Hematopoietic multipotent progenitor cell (in vitro differentiated cells): ENCODE results near the gene PPP1R13L. TPM values are rescaled to one million over a fixed set of nuclear protein-coding genes. Genes with fewer than 3 reads are reported as not detected.
"Not testable (repeated sequence)": the region's sequence is repeated elsewhere in the genome, so short reads cannot be mapped to it uniquely, and the experiment has no call there.

ENCODE experiments used
- DNase-seq, 3 donors: peaks; one replicate each; pipeline ENCODE4 v3.0.0-alpha.2; 2011 to 2015; ENCODE audit warnings: low read depth in 2 of 3, low spot score in 2 of 3
- total RNA-seq: library from RNA; depleted of rRNA; stranded (reverse); fragments of >200 nt; gene quantifications from one replicate; pipeline ENCODE4 v1.2.3, GENCODE V29; 2012

The PPP1R13L gene
- total RNA-seq, 1 donor: 2.7 TPM

DNA sequence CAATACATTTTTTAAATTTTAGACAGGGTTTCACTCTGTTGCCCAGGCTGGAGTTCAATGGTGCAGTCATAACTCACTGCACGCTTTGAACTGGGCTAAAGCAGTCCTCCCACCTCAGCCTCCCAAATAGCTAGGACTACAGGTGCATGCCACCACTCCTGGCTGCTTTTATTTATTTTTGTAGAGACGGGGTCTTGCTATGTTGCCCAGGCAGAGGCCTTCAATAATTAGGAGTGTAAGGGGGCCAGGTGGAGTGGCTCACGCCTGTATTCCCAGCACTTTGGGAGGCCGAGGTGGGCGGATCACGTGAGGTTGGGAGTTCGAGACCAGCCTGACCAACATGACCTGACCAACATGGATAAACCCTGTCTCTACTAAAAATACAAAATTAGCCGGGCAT is 27.7 kb upstream of the PPP1R13L start:
- DNase-seq: not testable (repeated sequence)

GRCh38 chr19:45431008-45431407 is 26.1 kb upstream of the PPP1R13L start:
- peak in 1 of 3 donors; percentile 46 for DNase-seq

GRCh38 chr19:45429896-45430295 is 25.0 kb upstream of the PPP1R13L start:
- DNase-seq: not testable (repeated sequence)

DNA sequence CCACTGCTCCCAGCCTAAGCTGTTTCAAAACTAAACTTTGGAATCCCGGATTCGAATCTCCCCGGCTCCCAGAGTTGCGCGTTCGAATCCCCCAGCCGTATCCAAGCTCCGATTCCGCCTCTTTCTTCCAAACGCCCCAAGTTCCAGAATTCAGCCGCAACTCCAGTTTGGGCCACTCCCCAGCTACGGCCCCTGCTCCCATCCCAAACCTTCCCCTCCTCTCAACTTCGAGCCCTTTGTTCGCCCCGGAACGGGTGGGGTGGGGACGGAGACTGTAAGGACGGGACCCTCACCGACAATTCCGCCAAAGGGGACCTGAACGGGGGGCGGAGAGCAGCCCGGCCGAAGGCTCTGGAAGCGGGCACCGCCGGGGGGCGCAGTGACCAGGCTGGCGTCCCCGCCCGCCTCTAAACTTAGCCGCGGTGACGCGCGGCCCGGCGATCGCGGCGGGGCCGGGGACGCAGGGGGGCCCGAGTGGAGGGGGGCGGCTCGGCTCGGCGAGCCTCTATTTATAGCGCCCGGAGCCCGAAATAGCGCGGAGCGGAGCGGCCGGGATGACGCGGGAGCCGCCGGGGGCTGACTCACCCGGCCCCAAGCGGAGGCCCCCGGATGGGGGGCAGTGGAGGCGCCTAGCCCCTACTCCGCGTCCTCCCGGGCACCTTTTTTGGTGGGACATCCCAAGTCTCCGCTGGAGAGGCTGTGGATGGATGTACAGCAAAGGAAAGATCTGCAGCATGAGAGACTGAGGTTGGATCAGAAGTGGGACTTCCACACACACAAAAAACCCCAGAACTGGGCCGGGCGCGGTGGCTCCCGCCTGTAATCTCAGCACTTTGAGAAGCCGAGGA is 23.7 kb upstream of the PPP1R13L start:
- DNase-seq: peak in 2 of 3 donors; percentile 45 to 71

GRCh38 chr19:45424191-45425058 is 19.6 kb upstream of the PPP1R13L start:
- DNase-seq: peak in 1 of 3 donors; percentile 70

GRCh38 chr19:45423589-45424190 is 18.8 kb upstream of the PPP1R13L start, which contains the start of gene ERCC1:
Gene ERCC1 (minus strand): TSS chr19:45423917. CDS start chr19:45423374, 543 bp downstream.
- DNase-seq: peak in 2 of 3 donors; percentile 77 to 88

DNA sequence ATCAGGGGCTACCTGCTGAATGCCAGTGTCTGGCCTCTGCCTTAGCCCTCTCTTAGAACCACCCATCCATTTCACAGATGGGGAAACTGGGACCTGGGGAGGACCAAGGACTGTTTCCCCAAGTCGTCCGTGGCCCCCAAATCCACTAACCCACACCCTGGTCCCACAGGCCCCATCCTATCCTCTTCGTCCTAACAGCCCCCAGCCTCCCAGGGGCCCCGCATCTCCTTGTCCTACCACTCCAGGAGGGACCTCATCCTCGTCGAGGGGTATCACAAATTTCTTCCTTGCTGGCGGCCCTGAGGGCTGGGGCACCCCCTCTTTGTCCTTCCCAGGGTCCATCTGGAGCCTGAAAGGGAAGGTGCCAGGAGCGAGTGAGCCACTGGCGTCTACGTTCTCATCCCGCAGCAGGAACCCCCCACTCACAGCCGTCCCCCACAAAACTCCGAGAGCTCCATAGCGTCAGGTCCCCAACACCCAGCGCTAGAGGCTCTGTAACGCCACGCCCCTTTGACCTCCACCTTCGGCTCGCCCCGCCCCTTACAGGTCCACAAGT is 18.2 kb upstream of the PPP1R13L start:
- no peak for DNase-seq

- no peak for DNase-seq
These were observed 17.2 kb upstream of the PPP1R13L start for GRCh38 chr19:45421947-45422498.

DNA sequence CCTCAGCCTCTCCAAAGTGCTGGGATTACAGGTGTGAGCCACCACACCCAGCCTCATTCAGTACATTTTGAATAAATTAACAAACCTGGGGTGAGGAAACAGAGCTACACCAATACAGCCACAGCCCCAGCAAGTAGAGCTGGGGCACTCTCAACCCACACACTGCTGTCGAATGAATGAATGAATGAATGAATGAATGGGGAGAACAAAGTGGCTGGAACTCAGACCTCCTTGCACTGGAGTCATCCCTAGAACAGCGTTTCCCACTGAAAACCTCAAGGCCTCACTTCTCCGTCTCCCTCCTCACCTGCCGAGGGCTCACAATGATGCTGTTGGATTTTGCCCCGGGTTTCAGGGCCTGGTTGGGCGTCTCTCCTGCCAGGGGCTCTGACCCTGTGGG is 16.0 kb upstream of the PPP1R13L start:
- DNase-seq: no peak

- DNase-seq: no peak
These were observed 15.5 kb upstream of the PPP1R13L start for GRCh38 chr19:45420356-45420755.

DNA sequence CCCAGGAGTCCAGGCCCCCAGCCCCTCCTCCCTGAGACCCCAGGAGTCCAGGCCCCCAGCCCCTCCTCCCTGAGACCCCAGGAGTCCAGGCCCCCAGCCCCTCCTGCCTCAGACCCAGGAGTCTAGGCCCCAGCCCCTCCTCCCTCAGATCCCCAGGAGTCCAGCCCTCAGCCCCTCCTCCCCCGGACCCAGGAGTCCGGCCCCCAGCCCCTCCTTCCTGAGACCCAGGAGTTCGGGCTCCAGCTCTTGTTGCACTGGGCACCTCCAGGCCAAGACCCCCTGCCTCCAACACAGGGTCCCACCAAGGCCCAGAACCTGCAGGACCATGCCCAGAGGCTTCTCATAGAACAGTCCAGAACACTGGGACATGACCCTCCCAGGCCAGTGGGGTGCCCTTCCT is 15.0 kb upstream of the PPP1R13L start:
- DNase-seq: no peak

- DNase-seq: peak in 1 of 3 donors; percentile 58
These were observed 14.5 kb upstream of the PPP1R13L start for GRCh38 chr19:45419396-45419795.

DNA sequence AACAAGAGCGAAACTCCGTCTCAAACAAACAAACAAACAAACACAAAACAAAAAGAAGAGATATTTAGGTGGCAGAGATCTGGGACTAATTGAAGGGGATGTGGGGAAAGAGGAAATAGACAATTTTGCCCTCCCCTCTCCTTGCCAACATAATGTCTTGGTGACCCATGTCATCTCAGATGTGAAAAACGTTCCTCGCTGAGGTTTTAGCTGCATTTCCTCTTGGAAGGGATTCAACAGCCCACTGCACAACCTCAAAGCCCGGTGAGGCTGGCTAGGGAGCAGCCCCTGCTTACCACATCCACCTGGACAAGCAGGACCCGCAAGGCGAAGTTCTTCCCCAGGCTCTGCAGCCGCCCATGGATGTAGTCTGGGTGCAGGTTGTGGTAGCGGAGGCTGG is 13.9 kb upstream of the PPP1R13L start:
- DNase-seq: no peak

- no peak for DNase-seq
These were observed 12.3 kb upstream of the PPP1R13L start for GRCh38 chr19:45417151-45417550.

DNA sequence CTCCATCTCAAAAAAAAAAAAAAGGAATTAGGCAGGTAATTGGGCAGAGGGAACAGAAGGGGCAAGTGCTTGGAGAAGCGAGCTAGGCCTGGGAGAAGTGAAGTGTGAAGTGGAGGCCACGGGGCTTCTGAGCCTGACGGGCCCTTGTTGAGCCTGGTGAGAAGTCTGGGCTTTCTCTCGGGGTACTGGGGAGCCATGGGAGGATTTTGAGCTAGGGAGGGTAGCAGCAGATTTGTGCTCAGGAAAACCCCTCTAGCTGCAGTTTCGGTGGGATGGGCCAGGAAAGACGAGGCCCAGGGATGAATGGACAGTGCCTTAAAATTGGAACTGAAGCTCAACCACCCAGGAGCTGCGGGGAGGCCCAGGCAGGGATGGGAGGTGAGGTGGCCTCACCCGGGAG is 9.6 kb upstream of the PPP1R13L start:
- no peak for DNase-seq

DNA sequence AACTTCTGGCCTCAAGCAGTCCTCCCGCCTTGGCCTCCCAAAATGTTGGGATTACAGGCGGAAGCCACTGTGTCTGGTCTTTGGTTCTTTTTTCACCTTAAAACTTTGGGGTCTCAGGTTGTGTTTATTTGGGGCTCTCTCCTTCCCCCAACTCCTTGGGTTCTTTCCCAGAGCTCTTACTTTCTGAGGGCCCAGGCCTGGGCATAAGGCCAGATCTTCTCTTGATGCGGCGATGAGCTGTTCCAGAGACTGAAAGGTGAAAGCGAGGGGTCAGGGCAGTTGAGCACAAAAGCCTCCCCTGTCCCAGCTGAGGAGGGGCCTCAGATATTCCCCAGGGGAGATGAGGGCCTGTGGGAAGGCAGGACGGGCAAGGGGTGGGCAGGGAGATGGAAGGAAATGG is 8.6 kb upstream of the PPP1R13L start:
- DNase-seq: no peak

- DNase-seq: not testable (repeated sequence)
These were observed 5.5 kb upstream of the PPP1R13L start for GRCh38 chr19:45410330-45410729.

GRCh38 chr19:45409557-45409920 is 4.7 kb upstream of the PPP1R13L start:
- DNase-seq: no peak

DNA sequence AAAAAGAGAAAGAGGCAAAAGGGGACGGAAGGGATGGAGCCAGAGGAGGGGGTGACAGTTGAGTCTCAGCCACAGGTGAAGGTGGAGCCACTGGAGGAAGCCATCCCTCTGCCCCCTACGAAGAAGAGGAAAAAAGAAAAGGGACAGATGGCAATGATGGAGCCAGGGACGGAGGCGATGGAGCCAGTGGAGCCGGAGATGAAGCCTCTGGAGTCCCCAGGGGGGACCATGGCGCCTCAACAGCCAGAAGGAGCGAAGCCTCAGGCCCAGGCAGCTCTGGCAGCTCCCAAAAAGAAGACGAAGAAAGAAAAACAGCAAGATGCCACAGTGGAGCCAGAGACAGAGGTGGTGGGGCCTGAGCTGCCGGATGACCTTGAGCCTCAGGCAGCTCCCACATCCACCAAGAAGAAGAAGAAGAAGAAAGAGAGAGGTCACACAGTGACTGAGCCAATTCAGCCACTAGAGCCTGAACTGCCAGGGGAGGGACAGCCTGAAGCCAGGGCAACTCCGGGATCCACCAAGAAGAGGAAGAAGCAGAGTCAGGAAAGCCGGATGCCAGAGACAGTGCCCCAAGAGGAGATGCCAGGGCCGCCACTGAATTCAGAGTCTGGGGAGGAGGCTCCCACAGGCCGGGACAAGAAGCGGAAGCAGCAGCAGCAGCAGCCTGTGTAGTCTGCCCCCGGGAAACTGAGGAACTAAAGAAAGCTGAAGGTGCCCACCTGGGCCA is 4.1 kb upstream of the PPP1R13L start:
- DNase-seq: no peak

DNA sequence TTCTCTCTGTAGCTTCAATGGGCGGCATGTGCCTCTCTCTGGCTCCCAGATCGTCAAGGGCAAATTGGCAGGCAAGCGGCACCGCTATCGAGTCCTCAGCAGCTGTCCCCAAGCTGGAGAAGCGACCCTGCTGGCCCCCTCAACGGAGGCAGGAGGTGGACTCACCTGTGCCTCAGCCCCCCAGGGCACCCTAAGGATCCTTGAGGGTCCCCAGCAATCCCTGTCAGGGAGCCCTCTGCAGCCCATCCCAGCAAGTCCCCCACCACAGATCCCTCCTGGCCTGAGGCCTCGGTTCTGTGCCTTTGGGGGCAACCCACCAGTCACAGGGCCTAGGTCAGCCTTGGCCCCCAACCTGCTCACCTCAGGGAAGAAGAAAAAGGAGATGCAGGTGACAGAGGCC is 3.3 kb upstream of the PPP1R13L start:
- no peak for DNase-seq
